Putamen (tissue), 1 donor: ENCODE data around the gene KIF5C.
A peak's percentile ranks its signal among the peaks of the same experiment; 100 is the strongest.
"Not testable (repeated sequence)": the region's sequence is repeated elsewhere in the genome, so short reads cannot be mapped to it uniquely, and the experiment has no call there.

Source experiments
- DNase-seq: peaks from one replicate; pipeline ENCODE4 v3.0.0-alpha.2; 2016; ENCODE audit warnings: low spot score

Gene KIF5C

GRCh38 chr2:148874868-148875341 is at the start of gene KIF5C:
KIF5C (plus strand) TSS chr2:148875227; CDS start chr2:148875618, 391 bp downstream.
- peak; percentile 91 for DNase-seq

GRCh38 chr2:148826791-148827190 is 48.2 kb upstream of the KIF5C start:
- DNase-seq: no peak

GRCh38 chr2:148828941-148829340 is 46.1 kb upstream of the KIF5C start:
- no peak for DNase-seq

- DNase-seq: no peak
These were observed 45.4 kb upstream of the KIF5C start for GRCh38 chr2:148829618-148830017.

GRCh38 chr2:148832637-148833036 is 42.4 kb upstream of the KIF5C start:
- no peak for DNase-seq

GRCh38 chr2:148842050-148842449 is 33.0 kb upstream of the KIF5C start:
- DNase-seq: no peak

- no peak for DNase-seq
These were observed 26.9 kb upstream of the KIF5C start for GRCh38 chr2:148848146-148848545.

GRCh38 chr2:148853458-148853857 is 21.6 kb upstream of the KIF5C start:
- no peak for DNase-seq

- DNase-seq: no peak
These were observed 15.0 kb upstream of the KIF5C start for GRCh38 chr2:148860037-148860436.

- DNase-seq: no peak
These were observed 13.7 kb upstream of the KIF5C start for GRCh38 chr2:148861367-148861766.

GRCh38 chr2:148862478-148862877 is 12.5 kb upstream of the KIF5C start:
- not testable (repeated sequence) for DNase-seq

GRCh38 chr2:148865512-148865911 is 9.5 kb upstream of the KIF5C start:
- DNase-seq: no peak

- no peak for DNase-seq
These were observed 8.9 kb upstream of the KIF5C start for GRCh38 chr2:148866091-148866490.

GRCh38 chr2:148867079-148867769 is 7.8 kb upstream of the KIF5C start:
- DNase-seq: no peak

GRCh38 chr2:148875387-148876051 is 492 bp downstream of the KIF5C start:
- no peak for DNase-seq

GRCh38 chr2:148876202-148876594 is 1.2 kb downstream of the KIF5C start:
- DNase-seq: no peak

- DNase-seq: peak; percentile 81
These were observed 1.8 kb downstream of the KIF5C start for GRCh38 chr2:148876595-148877402.

- DNase-seq: no peak
These were observed 2.3 kb downstream of the KIF5C start for GRCh38 chr2:148877403-148877740.

GRCh38 chr2:148880636-148881035 is 5.6 kb downstream of the KIF5C start:
- no peak for DNase-seq

- DNase-seq: no peak
These were observed 7.0 kb downstream of the KIF5C start for GRCh38 chr2:148882051-148882450.

GRCh38 chr2:148885209-148885608 is 10.2 kb downstream of the KIF5C start:
- no peak for DNase-seq

- no peak for DNase-seq
These were observed 11.0 kb downstream of the KIF5C start for GRCh38 chr2:148885988-148886387.
